Stimulated activated CD8-positive, alpha-beta memory T cell treated with anti-CD3 and anti-CD28 coated beads, Interleukin-4, amount 100 ng/mL, for 48 hours (primary cell): ENCODE measurements around the gene PIK3C3.
"Not testable (repeated sequence)": the region's sequence is repeated elsewhere in the genome, so short reads cannot be mapped to it uniquely, and the experiment has no call there.

Source experiments
- DNase-seq: peaks from one replicate; pipeline ENCODE4 v3.0.0-alpha.2; 2020

The PIK3C3 gene

DNA sequence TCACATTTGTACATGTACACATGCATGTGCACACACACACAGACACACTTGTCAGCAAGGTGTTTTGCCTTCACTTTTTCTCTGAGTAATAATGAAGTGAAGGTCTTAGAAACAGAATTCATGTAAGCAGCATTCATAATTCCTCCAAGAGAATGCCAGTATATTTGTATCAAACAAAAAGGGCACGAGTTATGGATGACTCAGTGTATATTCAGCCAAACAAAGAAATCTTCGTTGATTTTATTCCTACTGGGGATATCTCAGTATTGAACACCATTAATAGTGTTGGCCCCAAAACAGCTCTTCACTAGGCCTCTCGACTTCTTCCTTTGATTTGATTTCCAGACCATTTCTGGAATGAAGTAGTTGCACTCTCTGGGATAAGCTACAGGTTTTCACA, 125.3 kb downstream of the PIK3C3 start:
- DNase-seq, result no peak

DNA sequence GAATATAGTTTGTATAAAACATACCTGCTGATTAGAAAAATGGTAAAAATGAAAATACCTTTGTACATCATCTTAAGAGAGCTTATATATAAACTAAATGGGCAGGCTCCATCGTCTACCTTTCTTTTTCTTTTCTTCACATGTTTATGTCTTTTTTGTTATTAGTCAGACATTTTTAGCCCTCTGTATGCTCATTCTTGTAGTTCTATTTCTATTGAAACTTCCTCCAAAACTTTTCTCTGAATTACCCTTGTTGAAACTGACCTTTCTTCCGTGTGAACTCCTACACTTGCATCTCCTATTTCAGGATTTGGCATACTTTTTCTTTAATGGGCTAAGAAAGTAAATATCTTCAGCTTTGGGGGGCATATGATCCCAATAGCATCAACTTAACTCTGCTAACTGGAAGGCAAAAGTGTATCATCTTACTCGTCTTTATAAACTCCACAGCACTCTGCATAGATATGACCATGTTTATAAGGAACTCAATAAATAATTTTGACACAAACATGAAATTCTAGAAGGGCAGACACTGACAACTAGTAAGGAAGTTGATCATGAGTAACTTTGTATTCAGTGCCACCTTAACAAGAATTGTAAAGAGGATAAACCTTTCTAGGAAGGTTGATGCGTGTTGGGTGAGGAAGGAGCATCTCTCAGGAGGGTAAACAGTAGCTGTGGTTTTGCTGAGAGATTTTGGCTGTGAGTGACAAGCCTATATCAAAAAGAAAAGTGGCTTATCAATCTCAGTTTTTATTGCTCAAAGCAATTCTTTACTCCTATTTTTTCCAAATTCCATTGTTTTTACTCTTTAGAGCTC, 127.6 kb downstream of the PIK3C3 start:
- no peak for DNase-seq

GRCh38 chr18:42086288-42086687, 131.3 kb downstream of the PIK3C3 start:
- DNase-seq, result no peak

- no peak for DNase-seq
These were observed 132.2 kb downstream of the PIK3C3 start for GRCh38 chr18:42087235-42087634.

GRCh38 chr18:42087876-42088275, 132.8 kb downstream of the PIK3C3 start:
- DNase-seq, result no peak

GRCh38 chr18:42092848-42093247, 137.8 kb downstream of the PIK3C3 start:
- no peak for DNase-seq

GRCh38 chr18:42094875-42095274, 139.8 kb downstream of the PIK3C3 start:
- DNase-seq, result no peak

- DNase-seq, result no peak
These were observed 140.8 kb downstream of the PIK3C3 start for GRCh38 chr18:42095732-42096377.

DNA sequence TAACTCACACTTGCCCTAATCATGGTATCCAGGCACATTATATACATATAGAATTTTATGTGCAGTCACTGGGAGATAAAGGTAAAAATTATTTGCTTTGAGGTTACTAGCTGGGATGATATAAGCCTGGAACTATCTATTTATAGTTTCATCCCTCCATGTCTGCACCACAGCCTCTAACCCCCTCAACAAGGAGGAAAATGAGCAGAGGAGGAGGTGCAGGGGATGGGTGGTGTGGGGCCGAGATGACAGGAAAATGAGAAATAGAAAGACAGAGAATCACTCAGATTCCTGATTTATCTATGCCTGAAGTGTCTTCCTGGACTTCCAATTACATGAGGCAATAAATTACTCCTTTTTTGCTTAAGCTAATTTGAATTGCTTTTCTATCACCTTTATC, 145.2 kb downstream of the PIK3C3 start:
- DNase-seq, result no peak

DNA sequence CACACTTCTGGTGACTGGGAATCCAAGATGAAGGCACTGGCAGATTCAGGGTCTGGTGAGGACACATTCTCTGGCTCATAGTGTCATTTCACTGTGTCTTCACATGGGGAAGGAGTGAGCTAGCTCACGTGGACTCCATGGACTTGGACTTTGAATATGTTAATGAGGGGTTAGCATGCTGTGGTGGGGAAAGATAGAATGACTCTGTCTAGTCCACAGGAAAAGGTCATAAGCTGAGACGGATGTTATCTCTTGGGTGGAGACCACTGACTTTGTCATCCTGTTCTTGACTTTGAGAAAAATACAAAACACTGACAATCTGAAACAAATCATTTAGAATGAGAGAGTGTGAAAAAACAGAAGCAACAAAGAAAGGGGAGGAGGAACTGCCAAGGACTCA, 145.9 kb downstream of the PIK3C3 start:
- DNase-seq, result no peak

GRCh38 chr18:42105394-42105793, 150.4 kb downstream of the PIK3C3 start:
- no peak for DNase-seq

- DNase-seq, result no peak
These were observed 151.8 kb downstream of the PIK3C3 start for GRCh38 chr18:42106784-42107183.

DNA sequence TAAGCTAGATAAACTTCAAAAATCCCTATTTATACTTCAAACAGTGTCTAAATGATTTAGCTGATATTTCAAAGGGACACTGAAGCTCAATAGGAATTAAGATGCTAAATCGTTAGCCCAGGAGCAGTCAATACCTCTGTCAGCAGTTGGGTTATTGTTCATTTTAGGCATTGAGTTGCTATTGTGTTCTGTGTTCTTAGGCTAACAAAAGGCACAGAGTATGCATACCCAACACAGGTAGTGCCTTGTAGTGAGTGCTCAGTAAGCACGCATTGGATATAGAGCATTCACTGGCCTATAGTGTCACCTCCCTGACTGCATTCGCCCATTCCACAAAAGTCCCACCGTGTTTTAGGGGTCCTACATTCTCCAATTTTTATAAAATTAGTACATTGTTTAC, 152.3 kb downstream of the PIK3C3 start:
- no peak for DNase-seq

DNA sequence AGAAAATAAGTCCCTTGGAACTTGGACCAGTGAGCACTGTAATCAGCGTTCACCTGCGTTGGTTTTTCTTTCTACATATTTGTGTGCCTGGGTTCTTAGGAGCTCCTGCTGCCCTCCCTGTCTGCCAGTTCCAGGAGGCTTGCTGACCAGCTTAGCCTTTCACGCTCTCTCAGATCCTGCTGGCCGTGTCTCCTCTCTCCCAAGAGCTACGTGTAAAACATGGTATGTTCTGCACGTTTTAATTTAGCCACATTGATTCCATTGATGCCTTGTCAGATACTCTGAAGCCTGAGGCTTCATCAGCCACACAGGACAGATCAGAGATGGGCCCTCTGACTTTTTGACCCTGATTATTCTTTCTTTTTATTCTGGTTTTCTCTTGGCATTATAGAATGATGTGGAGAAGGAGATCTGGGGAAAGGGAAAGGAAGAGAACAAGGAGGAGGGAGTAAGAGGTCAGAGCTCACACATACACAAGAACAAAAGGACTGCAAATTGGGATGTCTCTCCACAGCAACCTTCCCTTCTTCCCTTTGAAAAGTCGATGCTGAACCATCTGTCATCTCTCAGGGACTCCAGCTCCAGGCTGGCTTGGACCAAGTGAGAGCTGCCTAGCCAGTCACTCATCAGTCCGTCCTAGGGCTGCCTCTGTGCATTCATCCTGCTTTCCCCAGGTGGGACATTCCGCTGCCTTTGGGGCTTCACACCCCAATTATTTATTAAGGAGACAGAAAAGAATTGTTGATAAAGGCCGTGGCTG, 152.8 kb downstream of the PIK3C3 start:
- DNase-seq, result no peak

DNA sequence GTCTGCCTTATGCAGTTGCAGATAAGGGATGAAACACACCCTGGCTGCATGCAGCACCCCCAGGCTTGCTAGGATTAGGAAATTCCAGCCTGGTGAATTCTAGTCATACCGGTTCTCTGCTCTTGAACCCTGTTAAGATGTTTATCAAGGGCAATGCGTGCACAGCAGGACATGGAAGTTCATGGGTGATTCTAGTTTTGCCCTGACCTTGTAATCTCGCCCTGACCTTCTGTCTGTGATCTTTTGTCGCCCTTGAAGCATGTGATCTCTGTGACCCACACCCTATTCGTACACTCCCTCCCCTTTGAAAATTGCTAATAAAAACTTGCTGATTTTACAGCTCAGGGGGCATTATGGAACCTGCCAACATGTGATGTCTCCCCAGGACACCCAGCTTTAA, 157.1 kb downstream of the PIK3C3 start:
- not testable (repeated sequence) for DNase-seq

DNA sequence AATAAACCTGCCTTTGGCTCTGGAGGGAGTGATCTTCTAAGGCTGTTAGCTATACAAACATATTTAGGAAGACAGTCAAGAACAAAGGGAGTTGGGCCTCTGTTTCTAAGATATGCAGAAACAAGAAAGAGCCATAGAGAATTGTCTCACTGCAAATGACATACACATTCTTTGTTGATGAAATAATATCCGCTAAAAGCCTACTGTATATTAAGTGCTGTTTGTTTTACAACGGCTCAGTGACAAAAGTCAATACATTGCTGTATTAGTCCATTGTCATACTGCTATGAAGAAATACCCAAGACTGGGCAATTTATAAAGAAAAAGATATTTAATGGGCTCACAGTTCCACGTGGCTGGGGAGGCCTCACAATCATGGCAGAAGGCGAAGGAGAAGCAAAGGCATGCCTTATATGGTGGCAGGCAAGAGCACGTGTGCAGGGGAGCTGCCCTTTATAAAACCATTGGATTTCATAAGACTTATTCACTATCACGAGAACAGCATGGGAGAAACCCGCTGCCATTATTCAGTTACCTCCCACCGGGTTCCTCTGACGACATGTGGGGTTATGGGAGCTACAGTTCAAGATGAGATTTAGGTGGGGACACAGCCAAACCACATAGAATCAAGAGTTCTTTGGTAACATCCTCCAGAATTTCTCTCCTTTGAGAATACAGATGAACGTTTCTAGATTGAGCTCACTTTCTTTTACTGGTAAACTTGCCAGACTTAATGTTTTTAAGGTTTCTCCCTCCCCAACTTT, 157.8 kb downstream of the PIK3C3 start:
- no peak for DNase-seq

- no peak for DNase-seq
These were observed 158.6 kb downstream of the PIK3C3 start for GRCh38 chr18:42113529-42114191.

DNA sequence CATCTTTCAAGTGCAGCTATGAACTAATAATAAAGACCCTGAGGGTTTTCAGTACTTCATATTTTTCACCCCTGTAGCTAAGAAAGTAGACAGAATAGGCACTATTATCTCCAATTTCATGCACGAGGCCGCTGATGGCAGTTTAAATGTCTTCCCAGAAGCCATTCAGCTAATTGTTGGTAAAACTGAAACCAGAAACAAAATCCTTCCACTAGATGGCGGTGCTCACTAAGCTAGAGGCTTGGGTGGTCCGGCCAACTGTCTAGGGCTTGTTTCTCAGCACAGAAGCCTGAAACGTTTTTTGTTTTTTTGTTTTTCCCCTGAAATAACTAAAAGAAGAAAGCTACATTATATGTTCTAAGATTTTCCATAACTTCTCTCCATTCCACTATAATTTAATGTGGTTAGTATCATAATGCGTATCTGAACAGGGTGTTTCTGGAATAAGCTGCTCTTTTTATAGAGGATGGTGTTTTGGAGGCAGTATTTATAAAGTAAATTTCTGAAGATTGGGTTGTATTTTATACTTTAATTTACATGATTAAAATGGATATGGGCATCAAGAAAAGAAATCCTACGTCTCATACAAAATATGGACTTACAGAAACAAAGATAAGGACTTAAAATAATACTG, 159.4 kb downstream of the PIK3C3 start:
- peak; percentile 73 for DNase-seq

- DNase-seq, result no peak
These were observed 171.6 kb downstream of the PIK3C3 start for GRCh38 chr18:42126586-42126985.

- DNase-seq, result no peak
These were observed 176.3 kb downstream of the PIK3C3 start for GRCh38 chr18:42131066-42131929.

- no peak for DNase-seq
These were observed 176.9 kb downstream of the PIK3C3 start for GRCh38 chr18:42131930-42132244.
